ENCODE data around the gene PYDC2. TPM values are rescaled to one million over a fixed set of nuclear protein-coding genes. Genes with fewer than 3 reads are reported as not detected.
A peak's percentile ranks its signal among the peaks of the same experiment; 100 is the strongest.
"Not testable (repeated sequence)": the region's sequence is repeated elsewhere in the genome, so short reads cannot be mapped to it uniquely, and the experiment has no call there.

The PYDC2 gene
- total RNA-seq, 1 donor from 2014 or later: not detected

DNA sequence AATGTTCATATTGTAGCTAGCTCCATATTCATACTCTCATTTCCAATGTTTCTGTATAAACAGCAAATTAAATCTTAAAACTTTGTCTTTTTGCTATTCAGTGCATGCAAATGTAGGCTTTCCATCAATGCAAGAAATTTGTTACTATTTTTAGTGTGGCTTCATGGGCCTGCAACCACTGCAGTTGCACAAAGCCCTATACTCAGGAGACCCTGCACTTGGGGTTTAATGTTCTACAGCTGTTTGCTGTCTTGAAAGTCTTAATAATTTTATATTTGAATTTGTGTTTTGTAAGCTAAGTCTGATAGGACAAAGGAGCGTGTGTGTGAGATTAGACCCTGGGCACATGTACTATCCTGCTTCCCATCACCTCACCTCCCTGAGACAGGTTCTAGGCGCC lies 9.6 kb downstream of the PYDC2 start:
- DNase-seq: no peak

DNA sequence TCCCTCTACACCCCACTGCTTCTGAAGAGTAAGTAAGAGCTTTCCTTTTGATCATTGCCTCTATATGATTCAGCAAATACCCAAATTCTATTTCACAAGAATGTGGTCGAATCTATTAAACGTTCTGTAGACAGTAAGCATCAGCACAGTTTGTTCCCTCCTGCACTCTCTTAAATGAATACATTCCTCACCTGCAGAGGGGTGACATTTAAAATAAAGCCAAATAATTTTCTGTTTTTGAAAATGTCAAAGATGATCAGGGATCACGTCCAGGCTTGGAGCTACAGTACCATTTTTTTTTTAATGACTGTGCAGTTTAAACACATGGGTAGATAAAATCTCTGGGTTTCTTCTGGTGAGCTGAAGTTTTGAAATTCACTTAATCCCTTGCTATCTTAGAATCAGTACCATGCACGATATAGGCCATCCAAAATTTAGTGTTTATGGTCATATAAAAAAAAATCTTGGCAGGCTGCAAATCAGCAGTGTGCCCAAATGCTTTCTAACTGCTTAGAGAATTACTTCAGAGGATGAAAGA lies 12.8 kb downstream of the PYDC2 start:
- DNase-seq: no peak

DNA sequence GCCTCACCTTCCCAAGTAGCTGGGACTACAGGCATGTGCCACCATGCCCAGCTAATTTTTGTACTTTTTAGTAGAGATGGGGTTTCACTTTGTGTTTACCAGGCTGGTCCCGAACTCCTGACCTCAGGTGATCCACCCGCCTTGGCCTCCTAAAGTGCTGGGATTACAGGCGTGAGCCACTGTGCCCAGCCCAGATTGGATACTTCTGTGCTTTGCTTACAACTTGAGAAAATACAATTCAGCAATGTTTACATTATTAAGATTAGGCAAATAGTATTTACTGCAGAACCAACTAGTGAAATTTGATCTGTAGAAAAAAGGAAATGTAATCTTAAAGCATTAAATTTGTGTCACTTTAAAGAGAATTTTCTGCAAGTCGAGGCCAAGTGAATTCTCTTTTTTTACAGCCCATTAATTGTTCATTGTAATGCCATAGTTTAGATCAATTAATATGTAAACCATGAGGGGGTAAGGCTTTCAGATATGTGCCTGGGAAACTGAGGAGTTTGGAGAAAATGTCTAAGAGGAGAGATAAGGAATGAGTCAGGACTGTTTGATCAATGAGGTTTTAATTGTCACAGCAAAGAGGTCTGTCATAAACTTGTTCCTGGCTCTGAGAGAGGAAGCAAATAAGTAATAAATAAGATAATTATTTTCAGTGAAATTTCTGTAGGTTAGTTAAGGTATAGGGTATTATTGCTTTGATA lies 15.3 kb downstream of the PYDC2 start:
- no peak for DNase-seq

DNA sequence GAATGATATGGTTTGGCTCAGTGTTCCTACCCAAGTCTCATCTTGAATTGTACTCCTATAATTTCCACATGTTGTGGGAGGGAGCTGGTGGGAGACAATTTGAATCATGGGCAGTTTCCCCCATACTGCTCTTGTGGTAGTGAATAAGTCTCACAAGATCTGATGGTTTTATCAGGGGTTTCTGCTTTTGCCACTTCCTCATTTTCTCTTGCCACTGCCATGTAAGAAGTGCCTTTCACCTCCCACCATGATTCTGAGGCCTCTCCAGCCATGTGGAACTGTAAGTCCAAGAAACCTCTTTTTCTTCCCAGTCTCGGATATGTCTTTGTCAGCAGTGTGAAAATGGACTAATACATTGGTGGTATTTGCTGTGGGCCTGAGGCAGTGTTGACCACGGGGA lies 23.0 kb downstream of the PYDC2 start:
- not testable (repeated sequence) for DNase-seq

DNA sequence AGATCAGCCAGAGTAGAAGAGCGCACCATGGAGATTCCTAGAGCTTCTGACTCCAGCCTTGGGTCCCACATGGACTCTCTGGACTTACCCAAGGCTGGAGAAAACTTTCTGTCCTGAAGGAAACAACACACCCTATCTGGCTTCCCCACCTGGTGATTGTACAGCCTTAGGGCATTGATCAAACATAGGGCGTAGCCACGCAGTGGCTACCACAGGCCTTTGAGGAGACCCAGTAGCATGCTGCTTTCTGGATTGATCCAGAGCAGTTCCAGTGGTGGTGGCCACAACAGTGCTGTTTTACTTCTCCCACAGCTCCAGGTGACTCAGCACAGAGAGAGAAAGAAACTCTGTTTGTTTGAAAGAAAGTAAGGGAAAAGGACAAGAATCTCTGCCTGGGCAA lies 23.5 kb downstream of the PYDC2 start:
- DNase-seq: no peak

DNA sequence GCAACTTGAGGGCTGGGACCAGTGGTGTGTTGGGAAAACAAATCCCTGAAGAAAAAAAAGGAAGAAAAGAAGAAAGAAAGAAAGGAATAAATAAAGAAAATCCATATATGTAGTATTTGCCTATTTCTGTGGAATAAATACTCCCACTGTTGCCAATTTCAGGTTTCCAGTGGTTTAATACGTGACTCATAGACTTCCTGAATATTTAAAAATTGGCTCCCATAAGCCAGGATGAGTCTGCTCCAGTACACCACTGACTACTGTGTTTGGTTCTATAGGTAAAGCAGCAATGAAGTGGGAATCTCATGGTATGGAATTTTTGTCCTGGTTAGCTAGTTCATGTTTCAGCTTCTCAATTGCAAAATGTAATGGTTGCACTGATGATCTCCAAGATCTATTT lies 31.6 kb downstream of the PYDC2 start:
- no peak for DNase-seq

DNA sequence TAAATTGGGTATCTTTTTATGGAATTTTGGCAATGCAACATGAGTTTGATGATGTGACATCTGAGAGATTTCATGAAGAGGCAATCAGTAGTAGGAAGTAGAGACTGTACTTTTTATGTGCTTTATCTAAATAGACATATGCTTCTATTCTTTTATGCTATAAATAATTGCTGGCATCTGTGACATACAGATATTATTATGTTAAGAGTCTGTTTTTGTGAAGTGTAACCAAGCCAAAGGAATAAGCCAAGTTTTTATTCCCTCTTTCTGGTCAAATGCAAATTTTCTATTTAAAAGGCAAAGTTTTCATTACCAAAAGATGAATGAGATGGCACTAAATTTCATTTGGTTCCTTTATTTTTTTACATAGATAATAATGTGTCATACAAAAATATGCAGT lies 32.4 kb downstream of the PYDC2 start:
- DNase-seq: no peak

DNA sequence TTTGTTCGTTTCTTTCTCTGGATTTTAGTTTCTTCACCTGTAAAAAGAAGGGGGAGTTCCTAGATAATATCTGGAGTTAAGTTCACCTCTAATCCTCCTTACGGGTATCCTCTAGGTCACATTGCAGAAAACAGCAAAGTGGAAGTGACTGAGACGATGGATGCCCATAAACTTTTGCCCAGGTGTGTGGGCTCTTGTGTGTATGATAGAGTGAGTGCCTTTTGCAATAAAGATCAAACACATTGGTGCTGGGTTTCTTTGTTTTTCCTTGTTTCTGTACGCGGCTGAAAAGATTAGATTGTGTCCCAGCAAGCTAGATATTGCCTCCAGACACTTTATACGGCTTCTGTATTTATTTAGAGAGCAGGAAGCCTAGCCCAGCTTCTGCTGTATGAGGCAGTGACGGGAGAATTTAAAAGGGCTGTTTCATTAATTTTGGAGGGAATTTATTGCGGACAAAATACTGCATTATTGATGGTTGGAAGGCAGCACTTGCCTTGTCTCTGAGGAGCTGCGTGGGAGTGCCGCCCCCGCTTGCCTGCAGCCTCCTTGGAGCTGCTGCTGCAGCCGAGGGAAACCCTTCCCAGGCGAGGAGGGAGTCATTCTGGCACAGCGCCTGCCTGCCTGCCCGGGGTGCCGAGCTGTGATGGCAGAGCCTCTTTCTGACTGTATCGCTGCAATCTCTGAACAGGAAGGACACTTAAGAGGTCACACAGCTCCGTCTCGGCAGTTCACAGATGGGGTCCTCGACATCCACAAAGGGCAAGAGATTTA lies 38.5 kb downstream of the PYDC2 start:
- DNase-seq: peak; percentile 73

DNA sequence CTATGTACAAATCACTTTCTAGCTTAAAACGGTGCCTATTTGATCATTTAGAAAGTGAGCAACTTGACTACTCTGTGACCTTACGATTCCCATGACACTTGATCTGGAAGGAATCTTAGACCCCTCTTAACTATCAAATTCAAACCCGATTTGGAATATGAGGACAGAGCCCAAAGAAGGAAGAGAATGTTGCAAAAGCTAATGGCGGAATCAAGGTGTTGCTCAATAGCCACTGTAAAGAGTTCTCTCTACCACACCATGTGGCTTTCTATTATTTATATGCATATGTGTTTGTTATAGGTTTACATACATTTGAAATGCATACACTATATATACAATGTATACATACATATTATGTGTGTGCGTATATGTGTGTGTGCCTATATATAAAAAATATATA lies 39.9 kb downstream of the PYDC2 start:
- no peak for DNase-seq

DNA sequence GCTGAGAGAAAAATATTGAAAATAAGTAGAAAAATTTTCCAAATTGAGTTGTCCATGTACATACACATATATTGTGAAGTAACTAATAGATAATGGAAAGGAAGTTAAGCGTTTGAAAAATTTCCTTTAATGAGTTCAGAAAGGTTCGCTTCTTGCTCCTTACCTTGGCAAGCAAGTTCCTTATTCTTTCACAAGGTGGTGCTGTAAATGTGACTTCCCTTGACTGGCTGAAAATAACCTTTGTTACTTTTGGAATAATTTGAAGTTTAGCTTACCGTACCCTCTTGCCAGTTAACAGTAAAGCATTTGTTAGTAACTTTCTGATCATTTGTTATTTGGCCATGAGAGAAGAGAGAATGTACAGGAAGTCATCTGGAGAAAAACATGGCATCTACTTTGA lies 41.6 kb downstream of the PYDC2 start:
- DNase-seq: no peak

DNA sequence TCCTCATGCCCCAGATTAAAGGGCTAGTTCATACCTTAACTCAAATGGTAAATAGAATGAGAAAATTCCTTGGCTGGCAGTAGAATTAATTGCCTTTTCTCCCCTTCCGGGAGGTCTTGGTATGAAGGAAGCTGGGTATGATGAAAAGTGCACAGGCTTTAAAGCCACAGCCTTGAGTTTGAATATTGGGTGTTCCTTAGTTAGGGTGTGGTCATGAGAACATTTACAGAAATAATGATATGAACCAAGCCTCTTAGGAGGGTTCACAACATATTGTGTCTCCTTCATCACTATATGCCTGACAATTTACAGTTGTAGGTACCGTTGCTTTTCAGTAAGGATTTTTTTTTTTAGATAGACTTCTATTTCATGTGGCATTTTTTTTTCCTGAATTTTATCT lies 48.1 kb downstream of the PYDC2 start:
- DNase-seq: no peak

Small RNA genes lying within 50 kb of the gene (small RNA-seq; reads per million reads assigned to genes)
- gene PYDC2: not detected

Other genes with a start within 250 kb of the PYDC2 start
- 115 TPM for gene CCDC50, start 131.8 kb upstream of the PYDC2 start, total RNA-seq
- 1.6 TPM for gene UTS2B, start 130.6 kb upstream of the PYDC2 start, total RNA-seq

All from occipital lobe (tissue), 3 donors.